K562 (cell line): ENCODE data around the gene MACF1. TPM values are rescaled to one million over a fixed set of nuclear protein-coding genes. Genes with fewer than 3 reads are reported as not detected.
A peak's percentile ranks its signal among the peaks of the same experiment; 100 is the strongest.

Experiments used
- ATAC-seq: fragments of 200-7000 bp; cut with Tn5 transposase; 3 replicates; pipeline ENCODE4 v1.9.1; 2020; ENCODE audit warnings: moderate library complexity
- BruUV-seq: library from RNA; stranded (reverse); fragments of 400-500 nt; replicated peaks from 2 replicates; lab custom pipeline; 2021; lab: Mats Ljungman, UMichigan
- CTCF ChIA-PET: fragments of 300-600 bp; formaldehyde crosslinking; extraction: SDS; loops from one replicate; lab custom pipeline; 2021; ENCODE audit warnings: low intra/inter-chr PET ratio; lab: Yijun Ruan, JAX
- POLR2A ChIA-PET: fragments of 300-600, 350-650 bp; sonication (Branson Sonifier 250); formaldehyde crosslinking; extraction: SDS; loops from one replicate; lab custom pipeline; 2021; ENCODE audit warnings: antibody characterized with exemption, inconsistent platforms; lab: Yijun Ruan, JAX
- DNase-seq, 4 experiments: peaks; one replicate each; pipeline versions ENCODE4 v3.0.0 to v3.0.0-alpha.2; 2011 to 2018; ENCODE audit warnings: low spot score in 3 of 4, mixed read lengths in 3 of 4; ENCODE audit errors: extremely low read depth in 1 of 4
- FAIRE-seq: peaks from 2 replicates; lab custom pipeline; 2011; peaks lifted over from hg19 to GRCh38; lab: Jason Lieb, UNC
- H2AFZ ChIP-seq: 2 replicates; pipeline ENCODE4 v1.6.0; 2011; ENCODE audit warnings: low read depth, low read length, control low read depth, inconsistent platforms
- H3K27ac ChIP-seq: fragments of 200-600 bp; 3 replicates; pipeline ENCODE4 v1.8.0; 2011; ENCODE audit warnings: low read depth, mild to moderate bottlenecking, control low read depth, inconsistent platforms, low read length, moderate library complexity, mixed read lengths; ENCODE audit errors: extremely low read depth
- H3K27me3 ChIP-seq, 2 experiments: fragments of 300-600 bp in 1 of 2; 2 replicates in 1 of 2; 3 replicates in 1 of 2; pipeline versions ENCODE4 v1.6.0 to v1.8.0; 2011; ENCODE audit warnings: inconsistent platforms in 2 of 2, low read length in 2 of 2, mild to moderate bottlenecking in 1 of 2, mixed read lengths in 1 of 2, moderate library complexity in 1 of 2; ENCODE audit not compliant: control insufficient read depth in 2 of 2, insufficient read depth in 2 of 2
- H3K36me3 ChIP-seq: fragments of 300-600 bp; 3 replicates; pipeline ENCODE4 v1.8.0; 2011; ENCODE audit warnings: mild to moderate bottlenecking, low read length, inconsistent platforms; ENCODE audit not compliant: control insufficient read depth, insufficient read depth
- H3K4me1 ChIP-seq, 2 experiments: fragments of 200-600 bp in 1 of 2; replicated peaks in 1 of 2; 2 replicates in 1 of 2; 3 replicates in 1 of 2; pipeline versions ENCODE4 v1.5.1 to v1.8.0; 2011; ENCODE audit warnings: inconsistent platforms in 2 of 2, low read length in 2 of 2, mild to moderate bottlenecking in 1 of 2, mixed read lengths in 1 of 2, moderate library complexity in 1 of 2; ENCODE audit not compliant: control insufficient read depth in 2 of 2, insufficient read depth in 2 of 2
- H3K4me2 ChIP-seq: 2 replicates; pipeline ENCODE4 v1.6.1; 2011; ENCODE audit warnings: low read length, control low read depth, inconsistent platforms, mixed read lengths; ENCODE audit not compliant: insufficient read depth
- H3K4me3 ChIP-seq: fragments of 200-600 bp; sonication (generic), shearing (Covaris generic); 2 replicates; pipeline ENCODE4 v1.5.1; 2016; ENCODE audit warnings: control low read depth, inconsistent platforms
- H3K79me2 ChIP-seq: fragments of 200-600 bp; 3 replicates; pipeline ENCODE4 v1.8.0; 2011; ENCODE audit warnings: low read length, inconsistent platforms; ENCODE audit not compliant: control insufficient read depth, insufficient read depth
- H3K9ac ChIP-seq, 2 experiments: 2 replicates each; pipeline versions ENCODE4 v1.6.0 to v1.6.1; 2011; ENCODE audit warnings: low read depth in 2 of 2, low read length in 2 of 2, control low read depth in 1 of 2, inconsistent platforms in 1 of 2, mild to moderate bottlenecking in 1 of 2, mixed read lengths in 1 of 2; ENCODE audit not compliant: insufficient read depth in 1 of 2
- H3K9me1 ChIP-seq: one replicate; pipeline ENCODE4 v1.6.0; 2011; ENCODE audit warnings: inconsistent platforms, mild to moderate bottlenecking, low read length, moderate library complexity; ENCODE audit not compliant: control insufficient read depth, insufficient read depth
- H3K9me3 ChIP-seq: replicated peaks from 2 replicates; pipeline ENCODE4 v1.5.1; 2011; ENCODE audit warnings: low read depth, low read length, inconsistent platforms; ENCODE audit not compliant: control insufficient read depth, insufficient read depth
- H4K20me1 ChIP-seq: replicated peaks from 2 replicates; pipeline ENCODE4 v1.6.1; 2011; ENCODE audit warnings: low read length, inconsistent platforms, mixed read lengths; ENCODE audit not compliant: control insufficient read depth, insufficient read depth
- CBFA2T2 ChIP-seq: fragments of 450-650 bp; conservative IDR thresholded peaks from 2 replicates; pipeline ENCODE4 v1.6.1; 2017; ENCODE audit warnings: mild to moderate bottlenecking
- MCM7 ChIP-seq, 2 experiments: fragments of 450-650 bp; IDR thresholded peaks; 2 replicates each; pipeline ENCODE4 v1.6.1; 2016 to 2018
- MEF2A ChIP-seq: IDR thresholded peaks from 2 replicates; pipeline ENCODE4 v1.6.1; 2011; ENCODE audit warnings: low read depth, mild to moderate bottlenecking, low read length, moderate library complexity; ENCODE audit not compliant: control insufficient read depth
- PCBP1 ChIP-seq: fragments of 200-400 bp; formaldehyde crosslinking; IDR thresholded peaks from 2 replicates; pipeline ENCODE4 v1.6.1; 2018; ENCODE audit warnings: mild to moderate bottlenecking, low read depth, low read length; ENCODE audit not compliant: poor library complexity, severe bottlenecking
- RAD51 ChIP-seq: fragments of 450-650 bp; IDR thresholded peaks from 2 replicates; pipeline ENCODE4 v1.7.1; 2016; ENCODE audit warnings: low read depth, mild to moderate bottlenecking, borderline replicate concordance
- YY1 ChIP-seq, 3 experiments: IDR thresholded peaks; 2 replicates each; pipeline ENCODE4 v1.6.1; 2011; ENCODE audit warnings: low read length in 2 of 3, mild to moderate bottlenecking in 2 of 3, moderate library complexity in 2 of 3, borderline replicate concordance in 1 of 3, control low read depth in 1 of 3, low read depth in 1 of 3; ENCODE audit not compliant: insufficient read depth in 3 of 3, insufficient replicate concordance in 2 of 3, control insufficient read depth in 1 of 3, insufficient read length in 1 of 3; ENCODE audit errors: extremely low read depth in 1 of 3
- ZNF140 ChIP-seq: fragments of 250-450 bp; sonication (Bioruptor Pico); IDR thresholded peaks from 2 replicates; pipeline ENCODE4 v1.8.0; 2021; ENCODE audit warnings: moderate library complexity, mild to moderate bottlenecking, inconsistent platforms
- ZNF76 ChIP-seq: fragments of 250-450 bp; sonication (Bioruptor Pico); IDR thresholded peaks from 2 replicates; pipeline ENCODE4 v1.4.0; 2020; ENCODE audit warnings: mild to moderate bottlenecking, moderate library complexity, borderline replicate concordance
- WGBS: fragments of 100-300 bp; shearing (Covaris generic); methylation state at CpG from one replicate; pipeline ENCODE4 v1.1.6; 2016; ENCODE audit warnings: low coverage, mixed read lengths; ENCODE audit not compliant: insufficient coverage; ENCODE audit errors: missing lambda C conversion rate; 5-methylcytosine and 5-hydroxymethylcytosine counted together
- in situ Hi-C: fragments of 300-500 bp; cut with MboI; formaldehyde crosslinking; loops from 4 replicates; pipeline ENCODE4 v1.15.0; 2018; ENCODE audit warnings: inconsistent platforms, mixed read lengths
- intact Hi-C: fragments of 100-400 bp; cut with micrococcal nuclease; formaldehyde crosslinking; loops from 2 replicates; pipeline ENCODE4 v1.14.2; 2022
- polyA plus RNA-seq, 8 experiments: library from polyadenylated mRNA; depleted of rRNA in 4 of 8; stranded (reverse) in 5 of 8; unstranded in 3 of 8; fragments of >200 nt; fragmentation: Nextera tagmentation in 2 of 8; fragmentation: Illumina TruSeq in 1 of 8; extraction: Ambion mirVana in 2 of 8; extraction: Trizol in 1 of 8; gene quantifications; 2 replicates each; pipeline versions ENCODE4 v1.2.1 to v1.2.3, GENCODE V29; 2011 to 2014; ENCODE audit warnings: inconsistent platforms in 1 of 8, missing spikeins in 1 of 8
- total RNA-seq, 7 experiments: library from RNA; depleted of rRNA in 6 of 7; stranded (reverse); fragments of >200 nt in 6 of 7; fragmentation: Illumina TruSeq in 2 of 7; extraction: Trizol in 2 of 7; gene quantifications; 2 replicates each; pipeline versions ENCODE4 v1.2.1 to v1.2.3, GENCODE V29; 2011 to 2021; ENCODE audit warnings: low replicate concordance in 1 of 7
- TF ChIP-seq, protein P1 (sequence below): fragments of 250-450 bp; sonication (Bioruptor Pico); IDR thresholded peaks from 2 replicates; pipeline ENCODE4 v1.5.0; 2021; ENCODE audit warnings: mild to moderate bottlenecking, moderate library complexity
- TF ChIP-seq, protein P2 (sequence below): fragments of 450-650 bp; conservative IDR thresholded peaks from 2 replicates; pipeline ENCODE4 v1.6.1; 2016; ENCODE audit warnings: missing genetic modification characterization, low read depth, mild to moderate bottlenecking, missing compliant biosample characterization, moderate library complexity

MACF1 gene
- total and polyA plus RNA-seq, 9 of the 15 experiments (the other 6 are each of a cell fraction or from before 2014, with no cell fraction given), result 13.2 to 232 (median 112) TPM

DNA sequence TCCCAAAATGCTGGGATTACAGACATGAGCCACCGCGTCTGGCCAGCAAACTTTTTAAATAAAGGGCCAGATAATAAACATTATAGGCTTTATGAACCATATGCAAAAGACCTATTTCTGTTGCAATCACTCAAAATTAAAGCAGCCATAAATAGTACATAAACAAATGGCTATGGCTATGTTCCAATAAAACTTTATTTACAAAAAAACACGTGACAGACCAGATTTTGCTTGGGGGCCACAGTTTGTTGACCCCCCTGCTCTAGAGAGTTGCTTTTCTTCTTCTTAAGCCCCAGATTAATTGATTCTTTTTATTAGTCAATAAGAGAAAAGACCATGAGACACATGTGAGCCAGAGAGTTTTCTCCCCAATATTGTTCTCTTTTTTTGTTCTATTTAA lies 138.3 kb downstream of the MACF1 start (continued):
- TF ChIP-seq, protein P1, sequence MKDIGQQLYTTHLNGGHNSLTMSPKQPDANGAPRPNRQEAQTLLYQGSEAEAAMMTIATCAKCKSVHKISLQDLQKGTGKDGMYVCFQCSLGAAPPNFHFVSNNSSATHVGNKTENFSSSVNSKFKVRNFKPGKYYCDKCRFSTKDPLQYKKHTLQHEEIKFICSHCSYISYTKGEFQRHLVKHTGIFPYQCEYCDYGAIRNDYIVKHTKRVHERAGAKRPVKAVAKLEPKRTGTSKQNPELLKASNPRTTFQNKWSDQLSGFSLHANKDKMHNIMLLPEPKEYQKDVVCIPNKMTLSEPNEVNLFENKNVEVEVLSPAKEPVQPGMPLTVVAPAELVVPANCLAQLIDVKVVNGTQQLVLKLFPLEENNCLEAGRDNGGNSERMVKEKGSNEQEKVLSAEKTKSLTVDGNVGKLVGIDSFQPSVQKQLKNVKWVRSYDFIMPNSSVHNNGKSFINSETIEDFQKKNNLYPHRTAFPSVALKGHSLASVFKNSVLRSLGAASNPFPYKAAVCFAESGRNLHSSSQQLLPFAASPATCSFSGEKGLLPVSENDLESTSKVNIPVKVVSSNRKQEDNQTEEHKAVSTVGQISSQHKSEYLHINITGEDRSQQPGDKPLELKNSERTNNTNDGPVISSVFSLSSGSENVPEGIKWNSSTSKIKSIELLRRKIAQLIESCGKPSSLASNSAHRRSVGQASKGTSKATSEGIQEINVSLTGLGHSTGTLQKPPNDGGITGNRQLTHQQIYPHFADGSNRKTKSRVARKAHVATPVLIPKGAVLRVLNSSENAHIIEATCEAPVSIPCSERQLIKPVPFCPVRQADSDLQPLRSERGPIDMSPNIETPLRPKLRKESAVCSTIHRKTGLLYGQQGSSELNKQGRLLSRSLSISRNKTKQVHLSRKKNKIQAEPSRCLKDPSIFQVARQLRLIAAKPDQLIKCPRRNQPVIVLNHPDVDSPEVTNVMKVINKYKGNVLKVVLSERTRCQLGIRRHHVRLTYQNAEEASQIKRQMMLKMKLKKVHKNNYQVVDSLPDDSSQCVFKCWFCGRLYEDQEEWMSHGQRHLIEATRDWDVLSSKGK (CRISPR knock-in tag), result no peak

DNA sequence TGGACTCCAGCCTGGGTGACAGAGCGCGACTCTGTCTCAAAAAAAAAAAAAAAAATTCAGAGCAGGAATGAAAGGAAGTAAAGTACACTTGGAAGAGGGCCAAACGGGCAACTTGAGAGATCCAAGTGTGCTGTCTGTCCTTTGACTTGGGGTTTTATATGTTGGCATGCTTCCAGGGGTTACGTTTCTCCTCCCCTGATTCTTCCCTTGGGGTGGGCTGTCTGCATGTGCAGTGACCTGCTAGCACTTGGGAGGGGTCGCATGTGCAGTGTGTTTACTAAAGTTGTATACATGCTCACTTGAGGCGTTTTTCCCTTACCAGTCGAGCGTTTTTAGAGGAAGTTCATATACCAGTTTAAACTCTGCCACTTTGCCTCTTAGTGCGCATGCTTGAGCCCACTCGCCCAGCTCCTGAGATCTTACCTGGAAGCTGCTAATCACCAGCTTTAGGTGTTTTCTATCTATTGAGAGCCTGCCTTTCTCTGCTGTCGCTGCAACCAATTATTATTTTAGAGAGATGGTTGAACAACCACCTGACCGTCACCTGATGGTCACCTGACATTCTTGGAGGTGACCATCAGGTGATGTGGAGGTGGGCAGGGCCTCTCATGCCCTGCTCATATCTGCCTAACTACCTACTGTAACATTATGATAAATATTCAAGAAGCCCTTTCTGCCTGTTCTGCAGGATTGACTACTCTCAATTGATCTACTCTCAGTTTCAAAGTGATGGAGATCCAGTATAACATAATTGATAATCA lies 140.1 kb downstream of the MACF1 start:
- no peaks in the 10 kb centered on the region for H3K9me1 ChIP-seq
- 77% methylated on average over 10 of the region's 12 CpGs for WGBS
- no peak for DNase-seq
- TF ChIP-seq YY1 (IDR thresholded peaks at IDR 0.05; ENCODE audit: borderline replicate concordance in 1 of 3, control insufficient read depth in 1 of 3, extremely low read depth in 1 of 3, insufficient read depth in 3 of 3, insufficient read length in 1 of 3, insufficient replicate concordance in 2 of 3, low read depth in 1 of 3, low read length in 2 of 3) (no peak), RAD51 (0 out of 2 replicates have a peak, but pooled peaks have one; percentile 13), MCM7 (IDR thresholded peaks at IDR 0.05) (no peak), ZNF140 (CRISPR knock-in tag) (no peak), PCBP1 (no peak), ZNF76 (CRISPR knock-in tag) (no peak), CBFA2T2 (peak; percentile 16; the same call in 1 of the 2 replicates), MEF2A (no peak)
- TF ChIP-seq, protein P1 (CRISPR knock-in tag), result no peak
- TF ChIP-seq, protein P2, sequence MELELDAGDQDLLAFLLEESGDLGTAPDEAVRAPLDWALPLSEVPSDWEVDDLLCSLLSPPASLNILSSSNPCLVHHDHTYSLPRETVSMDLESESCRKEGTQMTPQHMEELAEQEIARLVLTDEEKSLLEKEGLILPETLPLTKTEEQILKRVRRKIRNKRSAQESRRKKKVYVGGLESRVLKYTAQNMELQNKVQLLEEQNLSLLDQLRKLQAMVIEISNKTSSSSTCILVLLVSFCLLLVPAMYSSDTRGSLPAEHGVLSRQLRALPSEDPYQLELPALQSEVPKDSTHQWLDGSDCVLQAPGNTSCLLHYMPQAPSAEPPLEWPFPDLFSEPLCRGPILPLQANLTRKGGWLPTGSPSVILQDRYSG (tag), result no peak

More for the DNA sequence above, 140.1 kb downstream of the MACF1 start:
- Histone ChIP-seq H3K4me3 (no peak overlapping the region), H3K4me1 (no peaks in the 10 kb centered on the region), H3K9ac (no peak overlapping the region), H3K27ac (no peak overlapping the region), H3K79me2 (no peaks in the 10 kb centered on the region), H4K20me1 (no peaks in the 10 kb centered on the region), H3K27me3 (no peaks in the 10 kb centered on the region), H2AFZ (no peak overlapping the region), H3K9me3 (no peaks in the 10 kb centered on the region), H3K36me3 (peaks cover 75% of the 10 kb centered on the region), H3K4me2 (no peak overlapping the region)
- CTCF ChIA-PET, result no interaction called here
- intact Hi-C loops (no loop called here), in situ Hi-C loops (no loop called here)
- FAIRE-seq (no peak), ATAC-seq (no peak)
- no TSS peak for BruUV-seq
- POLR2A ChIA-PET, result interaction anchor here (0.7 kb wide), 1 partner anchor 17 kb away, joined by 3 read pairs; no protein-coding TSS in a partner anchor
